ENCODE data around the gene FMN1.

FMN1 gene

DNA sequence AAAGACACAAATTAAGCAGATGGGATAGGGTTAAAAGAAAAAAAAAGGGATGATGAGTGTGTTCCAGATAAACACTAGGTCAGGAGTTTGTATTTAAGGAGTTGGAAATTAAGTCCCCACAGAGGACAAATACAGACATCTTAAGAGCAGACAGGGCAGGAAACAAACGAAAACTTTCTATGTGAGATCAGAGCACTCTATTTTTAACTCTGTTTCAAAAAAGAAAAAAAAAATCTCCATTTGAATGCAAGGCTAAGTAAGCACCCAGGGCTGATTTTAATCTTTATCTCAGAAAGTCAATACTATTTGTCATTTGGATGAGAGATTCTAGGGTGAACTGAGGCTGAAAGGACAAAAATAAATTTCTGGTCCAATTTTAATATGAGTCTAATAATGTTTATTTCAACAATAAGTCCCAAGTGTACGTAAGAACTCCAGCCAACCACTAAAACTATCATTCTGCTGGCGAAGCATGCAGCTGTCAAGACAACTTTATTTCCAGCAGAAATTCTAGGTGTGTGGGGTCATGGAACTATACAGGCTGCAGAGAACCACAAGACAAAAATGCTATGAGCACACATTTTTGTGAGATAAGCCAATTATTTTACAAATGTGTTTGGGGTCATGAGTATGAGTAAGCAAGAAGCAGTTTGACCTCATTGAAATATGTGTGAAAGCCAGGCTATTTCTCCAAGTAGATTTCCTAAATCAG is 186.1 kb downstream of the FMN1 start:
- DNase-seq = no peak

DNA sequence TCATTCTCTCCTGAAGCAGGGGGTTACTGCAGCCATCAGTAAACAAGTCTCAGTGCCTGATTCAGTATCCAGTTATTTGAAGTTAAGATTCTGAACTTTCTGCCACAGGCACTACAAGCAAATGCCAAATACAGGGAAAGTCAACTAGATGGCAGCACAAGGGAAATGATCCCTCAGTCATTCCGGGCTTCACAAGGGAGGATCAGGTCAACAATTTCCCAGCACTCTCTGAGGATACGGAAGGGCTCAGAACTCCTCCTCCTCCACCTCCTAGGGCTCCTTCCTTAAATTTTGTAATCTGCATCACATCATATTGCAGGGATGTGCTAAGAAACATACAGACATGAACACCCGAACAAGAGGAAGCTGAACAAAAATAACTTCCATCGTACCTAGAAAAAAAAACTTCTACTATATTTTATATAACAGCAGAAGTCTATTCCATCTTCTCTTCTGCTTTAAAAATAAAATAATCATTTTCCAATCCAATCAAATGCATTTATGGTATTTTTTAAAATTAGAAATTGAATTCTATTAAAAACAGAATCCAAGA is 187.1 kb downstream of the FMN1 start:
- DNase-seq = no peak

DNA sequence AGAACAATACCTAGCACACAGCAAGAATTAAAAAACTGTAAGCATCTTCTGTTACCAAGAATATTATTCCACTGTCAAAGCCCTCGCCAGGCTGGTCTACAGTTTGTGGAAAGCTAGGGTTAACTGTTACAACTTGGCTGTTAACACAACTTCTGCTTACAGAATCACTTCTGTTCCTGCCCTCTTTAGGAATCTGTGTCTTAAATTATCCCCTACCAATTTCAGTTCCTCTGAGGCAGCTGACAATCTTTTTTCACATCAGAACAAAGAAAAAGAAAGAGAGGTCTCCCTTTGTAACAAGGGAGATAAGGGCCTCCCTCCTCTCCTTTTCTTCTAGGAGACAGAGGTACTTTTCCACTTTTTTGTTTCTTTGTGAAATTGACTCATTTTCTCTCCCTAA is 188.9 kb downstream of the FMN1 start:
- no peak for DNase-seq

DNA sequence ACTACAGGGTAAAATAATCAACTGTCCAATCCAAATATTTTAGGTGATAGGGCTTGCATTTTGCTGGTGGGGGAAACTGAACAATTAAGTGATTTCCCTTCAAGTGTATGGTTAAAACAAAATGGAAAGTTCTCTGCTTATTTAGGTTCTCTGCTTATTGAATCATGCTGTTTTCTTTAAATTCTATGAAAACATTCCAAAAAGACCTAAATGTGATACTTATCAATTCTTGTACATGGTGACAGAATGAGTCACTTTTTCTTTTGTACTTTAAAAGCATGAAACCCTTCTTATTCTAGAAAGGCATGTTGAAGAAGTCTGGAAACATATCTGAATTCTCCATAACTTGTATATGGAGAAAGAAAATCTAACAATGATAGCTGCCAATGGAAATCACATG is 192.6 kb downstream of the FMN1 start:
- no peak for DNase-seq

DNA sequence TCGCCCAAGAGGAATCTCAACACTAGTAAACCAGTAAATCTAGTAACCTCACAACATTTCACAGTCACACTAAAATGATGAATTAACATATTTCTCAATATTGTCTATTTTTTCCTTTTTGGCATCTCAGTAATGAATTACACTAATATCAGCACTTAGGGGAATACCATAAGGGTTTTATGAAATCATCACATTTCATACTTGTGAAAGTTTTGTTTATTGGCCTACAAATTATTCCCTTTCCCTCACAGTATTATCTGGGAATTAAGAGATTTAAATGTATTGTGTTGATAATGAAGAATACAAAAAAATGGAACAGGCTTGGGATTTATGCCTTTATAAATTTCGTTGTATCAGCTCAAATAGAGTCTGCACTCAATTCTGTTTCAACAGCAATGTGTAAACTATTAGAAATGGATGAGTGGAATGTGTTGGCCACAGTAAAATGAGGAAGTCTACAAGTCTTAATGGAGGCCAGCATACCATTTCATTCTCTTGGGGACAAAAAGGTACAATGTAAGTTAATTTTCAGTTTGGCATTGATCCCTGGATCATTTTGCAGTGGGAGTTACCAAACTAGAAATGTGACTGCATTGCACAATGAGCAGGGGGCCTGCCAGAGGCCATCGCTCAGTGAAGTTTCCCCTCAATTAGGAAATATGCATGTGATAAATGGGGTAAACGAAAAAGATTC is 195.4 kb downstream of the FMN1 start:
- no peak for DNase-seq

DNA sequence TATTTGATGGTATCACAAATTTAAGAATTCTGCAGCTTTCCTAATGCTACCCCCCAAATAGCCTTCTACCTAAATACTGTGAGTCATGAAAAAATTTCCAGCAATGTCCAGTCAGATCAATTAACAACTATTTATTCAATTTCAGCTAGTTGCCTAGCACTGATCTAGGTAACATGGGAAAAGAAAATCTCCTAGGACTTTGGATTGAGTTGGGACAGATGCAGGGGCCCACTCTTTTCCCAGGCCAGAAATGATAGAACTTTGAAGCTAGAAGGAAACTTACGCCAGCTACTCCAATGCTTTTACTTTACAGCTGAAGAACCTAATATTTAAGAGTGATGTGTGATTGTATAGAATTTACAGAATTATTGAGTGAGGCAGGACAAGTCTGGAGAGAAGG is 196.3 kb downstream of the FMN1 start:
- DNase-seq = no peak

DNA sequence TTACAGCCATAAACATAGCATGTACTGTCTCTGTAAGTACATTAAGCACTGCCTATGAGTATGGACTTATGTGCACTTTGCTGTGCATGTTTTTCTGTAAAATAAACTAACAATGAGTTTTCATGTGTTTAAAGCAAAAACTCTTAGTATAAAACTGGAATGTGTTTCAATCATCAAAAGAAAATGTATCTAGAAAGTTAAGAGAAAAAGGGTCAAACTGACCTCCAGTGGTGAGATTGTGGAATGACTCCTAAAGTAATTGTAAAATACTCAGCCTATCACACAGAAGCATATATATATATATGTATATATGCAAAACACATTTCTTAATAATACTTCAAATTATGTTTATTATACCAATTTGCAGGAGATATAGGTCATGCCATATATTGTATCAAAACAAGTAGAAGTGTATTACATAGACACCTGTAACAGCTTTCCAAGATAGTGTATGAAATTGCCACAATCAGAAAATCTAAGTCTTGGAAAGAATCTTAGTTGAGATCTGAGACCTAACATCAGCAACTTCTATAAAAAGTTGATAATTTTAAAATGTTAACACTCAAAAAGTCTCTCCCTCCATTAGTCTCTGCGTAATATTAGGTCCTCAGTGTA is 199.6 kb downstream of the FMN1 start:
- DNase-seq = no peak

DNA sequence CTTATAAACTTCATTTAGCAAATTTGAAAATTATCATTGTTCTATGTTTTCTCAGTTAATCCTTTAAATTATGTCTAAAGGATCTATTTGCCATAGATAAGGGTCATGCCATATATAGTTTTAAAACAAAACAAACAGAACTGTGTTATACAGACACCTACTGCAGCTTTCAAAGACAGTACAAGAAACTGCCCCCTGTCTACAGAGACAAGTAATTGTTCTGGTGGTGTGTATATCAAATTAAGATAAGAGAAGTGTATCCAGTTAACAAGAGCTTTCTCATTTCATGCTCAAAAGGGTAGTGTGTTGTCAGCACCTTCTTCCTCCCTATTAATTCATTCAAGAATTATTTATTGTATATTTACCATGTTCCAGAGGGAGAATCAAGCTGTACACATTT is 201.2 kb downstream of the FMN1 start:
- no peak for DNase-seq

DNA sequence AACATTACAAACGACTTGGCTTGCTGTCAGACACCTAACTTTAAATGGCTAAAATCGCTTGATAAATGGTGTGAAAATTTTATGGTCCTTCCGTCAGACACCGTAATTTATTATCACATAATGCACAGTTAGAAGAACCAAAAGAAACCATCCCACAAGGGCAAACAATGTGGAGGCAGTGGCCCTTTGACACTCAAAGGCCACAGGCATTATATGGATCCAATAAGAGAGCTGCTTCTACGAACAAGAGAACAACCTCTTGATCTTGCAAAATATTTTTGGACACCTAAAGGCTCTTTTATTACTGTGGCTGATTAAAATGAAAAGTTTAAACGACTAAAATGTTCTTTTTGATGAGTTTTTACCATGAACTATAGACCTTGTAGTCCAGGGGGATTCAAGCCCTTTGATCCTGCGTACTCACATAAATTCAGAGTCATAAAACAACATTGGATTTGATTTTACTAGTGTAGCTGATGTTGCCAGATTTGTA is 202.8 kb downstream of the FMN1 start:
- no peak for DNase-seq

DNA sequence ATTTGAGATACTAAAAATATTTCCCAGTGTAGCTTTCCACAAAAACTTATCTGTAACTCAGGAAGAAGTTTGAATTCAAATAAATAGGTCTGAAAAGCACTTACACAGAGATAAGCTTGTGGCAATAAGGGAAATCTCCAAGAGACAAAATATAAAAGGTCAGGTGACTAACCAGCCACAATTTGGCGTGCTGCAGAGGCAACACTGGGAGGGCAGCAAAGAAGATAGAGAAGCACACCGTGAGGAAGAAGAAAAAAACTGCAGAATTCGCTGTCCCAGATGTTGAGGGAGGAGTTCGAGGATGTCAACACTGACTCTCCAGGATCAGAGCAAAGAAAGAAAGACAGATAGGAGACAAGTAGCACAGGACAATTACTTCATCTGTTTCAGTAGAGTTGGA is 204.4 kb downstream of the FMN1 start:
- DNase-seq = no peak

DNA sequence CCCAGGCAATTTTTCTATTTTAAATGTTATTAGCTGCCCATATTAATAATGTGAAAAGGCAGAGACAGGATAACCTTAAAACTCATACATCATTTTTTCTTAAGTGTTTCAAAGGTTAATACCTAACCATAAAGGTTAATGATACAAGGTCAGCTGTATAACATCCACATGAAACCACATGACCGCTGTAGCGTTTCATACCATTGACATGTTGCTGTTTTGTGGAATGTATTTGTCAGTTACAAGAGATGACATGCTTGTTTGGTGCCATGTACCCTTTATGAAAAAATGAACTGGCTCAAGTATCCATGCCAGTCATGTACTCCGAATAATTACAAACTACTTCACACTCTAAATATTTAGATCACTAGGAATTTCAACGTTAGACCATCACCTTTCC is 207.4 kb downstream of the FMN1 start:
- DNase-seq = no peak

DNA sequence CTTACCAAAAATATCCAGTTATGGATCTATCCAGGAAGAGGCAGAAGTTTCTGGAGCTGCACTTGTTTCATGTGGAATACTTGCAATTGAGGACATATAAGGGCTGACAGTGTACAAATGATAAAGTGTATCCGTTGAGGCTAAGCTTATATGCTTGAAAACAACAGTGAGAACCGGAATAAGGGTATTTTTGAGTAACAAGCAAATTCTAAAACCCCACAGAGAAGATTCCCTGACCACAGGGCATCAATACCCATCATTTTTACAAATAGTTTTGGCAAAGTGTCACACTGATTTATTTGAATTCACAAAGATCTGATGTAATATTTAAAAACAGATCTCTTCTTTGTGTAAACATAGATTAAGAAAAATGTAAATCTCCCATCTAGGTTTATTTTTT is 208.4 kb downstream of the FMN1 start:
- DNase-seq = no peak

DNA sequence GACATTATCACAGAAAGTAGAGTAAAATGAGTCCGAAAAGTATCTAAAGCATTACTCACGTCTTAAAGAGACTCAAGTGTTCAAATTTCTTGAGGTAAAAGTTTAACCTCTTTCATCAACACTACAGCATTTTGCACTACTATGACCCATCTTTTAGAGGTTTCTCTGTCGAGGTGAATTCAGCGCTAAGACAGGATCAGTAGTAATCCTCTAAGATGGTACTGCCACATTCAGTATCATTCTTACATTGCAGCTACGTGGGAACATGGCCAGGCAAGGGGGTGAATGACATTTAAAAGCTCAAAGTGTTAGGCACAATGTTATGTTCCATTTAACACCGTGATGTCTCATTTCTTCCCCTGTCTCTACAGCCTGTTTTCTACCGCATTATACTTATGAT is 210.8 kb downstream of the FMN1 start:
- no peak for DNase-seq

DNA sequence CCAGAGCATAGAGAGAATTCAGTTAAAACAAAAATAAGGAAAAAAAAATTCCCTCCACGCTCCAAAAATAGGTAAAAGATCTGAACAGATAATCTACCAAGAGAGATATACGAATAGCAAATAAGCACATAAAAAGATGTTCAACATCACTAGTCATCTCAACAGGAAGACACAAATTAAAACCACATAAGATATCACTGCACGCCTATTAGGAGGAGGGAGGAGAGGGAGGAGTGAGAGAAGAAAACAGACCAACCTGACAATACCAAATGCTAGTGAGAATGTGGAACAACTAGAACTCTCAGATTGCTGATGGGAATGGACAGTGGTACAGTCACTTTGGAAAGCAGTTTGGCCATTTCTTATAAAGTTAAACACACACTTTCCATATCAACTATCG is 212.5 kb downstream of the FMN1 start:
- no peak for DNase-seq

DNA sequence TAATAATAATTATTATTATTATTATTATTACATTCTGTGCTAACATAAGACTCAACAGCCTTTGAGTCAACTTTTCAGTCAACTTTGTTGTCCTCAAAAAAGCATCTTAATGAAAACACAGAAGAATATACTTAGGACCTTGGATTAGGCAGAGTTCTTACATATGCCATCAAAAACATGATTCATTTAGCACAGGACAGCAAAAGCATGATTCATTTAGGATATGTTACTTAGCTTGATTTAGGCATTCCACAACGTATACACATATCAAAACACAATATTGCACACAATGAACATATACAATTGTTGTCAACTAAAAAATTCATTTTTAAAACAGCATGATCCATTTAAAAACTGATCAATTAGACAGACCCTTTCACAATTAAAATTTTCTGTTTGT is 213.0 kb downstream of the FMN1 start:
- no peak for DNase-seq

DNA sequence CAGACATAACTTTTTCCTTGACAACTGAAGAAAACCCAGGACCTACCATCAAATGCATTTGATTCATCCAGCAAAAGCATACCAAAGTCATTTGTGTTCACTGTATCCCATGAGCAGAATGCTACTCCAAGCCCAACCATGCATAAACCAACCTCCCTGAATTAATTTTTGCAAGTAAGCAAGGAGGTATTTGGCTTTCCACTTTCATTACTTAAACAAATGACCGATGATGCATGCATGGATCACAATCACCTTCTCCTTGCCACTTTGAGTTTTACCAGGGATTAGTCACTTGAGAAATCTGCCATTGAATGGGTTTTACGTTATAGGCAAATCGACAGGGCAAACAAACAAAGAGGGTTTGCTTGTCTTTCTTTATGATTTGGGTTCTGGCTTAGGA is 214.8 kb downstream of the FMN1 start:
- DNase-seq = peak; percentile 82

DNA sequence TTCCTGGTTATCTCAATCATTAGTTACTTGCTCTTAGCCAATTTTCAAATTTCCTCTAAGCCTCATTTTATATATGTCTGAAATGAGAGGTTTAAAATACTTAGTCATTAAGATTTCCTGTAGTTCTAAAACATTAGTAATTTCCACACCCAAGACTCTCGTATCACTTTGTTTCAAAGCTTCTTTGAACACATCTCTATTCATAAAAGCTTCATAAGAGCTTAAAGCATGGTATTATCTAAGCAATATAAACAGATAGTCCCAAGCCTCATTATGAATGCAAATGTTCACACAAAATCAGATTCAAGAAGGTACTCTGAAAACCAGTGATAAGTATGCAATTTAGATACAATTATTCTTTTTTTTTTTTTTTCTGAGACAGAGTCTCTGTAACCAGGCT is 217.0 kb downstream of the FMN1 start:
- DNase-seq = no peak

DNA sequence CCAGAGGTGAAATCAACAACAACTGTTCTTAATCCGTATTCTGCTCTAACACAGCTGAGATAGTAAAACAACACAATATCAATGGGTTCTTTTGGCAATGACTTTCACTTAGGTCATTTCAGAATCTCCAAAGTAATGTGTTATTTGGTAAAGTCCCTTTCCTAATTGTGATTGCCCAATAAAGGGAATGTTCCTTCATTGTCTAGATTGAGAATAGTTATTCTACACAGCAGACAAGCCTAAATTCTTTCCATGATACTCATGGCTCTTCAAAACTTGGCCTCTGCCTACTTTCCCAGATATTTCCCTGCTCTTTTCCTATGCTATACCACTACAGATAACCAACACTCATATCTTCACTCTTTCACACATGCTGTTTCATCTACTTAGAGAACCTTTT is 219.8 kb downstream of the FMN1 start:
- no peak for DNase-seq

DNA sequence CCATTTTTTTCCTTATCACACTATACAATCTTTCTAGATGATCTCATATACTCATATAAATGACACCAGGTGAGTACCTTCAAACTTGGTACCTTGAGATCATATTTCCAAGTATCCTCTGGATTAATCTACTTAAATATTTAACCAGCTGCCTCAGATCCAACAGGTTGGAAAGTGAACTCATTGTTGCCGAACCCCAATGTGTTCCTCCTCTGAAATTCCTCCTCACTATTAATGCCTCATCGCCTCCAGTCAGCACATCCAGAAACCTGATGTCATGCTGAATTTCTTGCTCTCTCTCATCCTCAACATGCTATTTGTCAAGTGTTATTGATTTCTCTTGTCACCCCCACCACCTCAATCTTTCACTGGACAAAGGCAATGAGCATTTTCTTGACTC is 221.8 kb downstream of the FMN1 start:
- DNase-seq = no peak

DNA sequence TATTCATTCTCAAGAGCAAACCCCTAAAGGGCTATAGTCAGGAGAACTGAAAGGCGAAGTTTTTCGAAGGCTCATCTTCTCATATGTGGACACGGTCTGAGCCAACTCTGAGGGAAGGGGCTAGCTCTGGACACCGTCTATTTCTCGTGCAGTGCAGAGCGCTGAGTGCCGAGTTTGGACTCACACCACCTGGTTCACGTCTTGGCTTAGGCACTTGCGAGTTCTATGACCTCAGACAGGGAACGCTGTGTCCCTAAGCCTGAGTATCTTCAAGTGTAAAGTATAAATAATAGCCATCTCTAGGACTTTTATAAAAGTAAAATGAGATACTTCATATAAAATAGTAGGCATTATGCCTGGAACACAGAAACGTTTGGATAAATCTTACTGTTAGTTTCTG is 223.7 kb downstream of the FMN1 start:
- no peak for DNase-seq

DNA sequence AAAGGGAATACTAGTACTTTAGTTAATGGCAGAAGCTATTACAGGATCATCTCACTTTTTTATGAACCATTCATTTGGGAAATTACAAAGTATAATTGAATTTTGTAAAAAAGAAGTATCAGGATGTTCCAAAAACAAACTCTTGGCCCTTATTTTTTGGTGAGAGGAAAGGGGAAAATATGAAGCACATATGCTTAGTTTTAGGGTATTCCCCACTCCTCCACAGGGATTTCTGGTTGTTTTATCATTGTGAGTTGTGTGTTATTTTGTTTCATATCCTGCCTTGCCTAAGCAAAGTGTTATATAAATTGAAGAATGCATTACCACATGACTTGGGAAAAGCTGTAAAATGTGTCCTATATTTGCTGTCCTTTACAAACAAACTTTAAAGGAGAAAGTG is 227.0 kb downstream of the FMN1 start:
- DNase-seq = no peak

DNA sequence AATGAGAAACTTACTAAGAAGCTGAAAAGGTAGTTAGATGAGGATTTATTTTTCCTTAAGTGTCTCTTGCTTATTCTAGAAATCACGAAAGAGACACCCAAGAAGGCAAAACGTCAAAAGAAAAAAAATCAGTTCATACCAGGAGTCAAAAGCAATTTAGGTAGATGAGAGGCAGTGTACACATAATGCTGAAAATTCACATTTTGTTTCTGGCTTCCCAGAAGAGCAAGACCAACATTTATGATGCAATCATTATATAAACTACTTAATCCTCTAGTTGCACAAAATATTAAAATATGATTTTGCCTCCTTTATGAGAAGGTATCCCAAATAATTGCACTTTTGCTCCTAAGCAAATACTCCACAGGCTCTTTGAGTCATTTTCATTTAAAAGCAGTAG is 228.0 kb downstream of the FMN1 start:
- DNase-seq = no peak

DNA sequence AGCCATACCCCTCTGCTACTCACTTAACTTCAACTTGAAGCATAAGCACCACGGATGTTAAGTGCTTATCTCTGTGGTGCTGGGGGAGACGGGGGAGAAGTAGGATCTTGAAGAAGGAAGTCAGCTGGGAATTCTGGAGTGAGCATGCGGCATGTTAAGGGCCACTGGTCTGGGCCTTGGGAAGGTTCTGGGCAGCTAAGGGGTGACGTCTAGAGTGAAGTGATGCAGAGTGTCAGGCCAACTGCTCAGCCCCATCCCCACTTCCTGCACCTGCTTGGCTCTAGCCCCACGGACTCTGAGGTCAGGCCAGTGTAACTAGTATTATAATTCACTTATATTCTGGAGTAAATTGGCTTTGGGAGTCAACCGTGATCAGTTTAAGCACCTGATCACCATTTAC is 228.6 kb downstream of the FMN1 start:
- DNase-seq = no peak

DNA sequence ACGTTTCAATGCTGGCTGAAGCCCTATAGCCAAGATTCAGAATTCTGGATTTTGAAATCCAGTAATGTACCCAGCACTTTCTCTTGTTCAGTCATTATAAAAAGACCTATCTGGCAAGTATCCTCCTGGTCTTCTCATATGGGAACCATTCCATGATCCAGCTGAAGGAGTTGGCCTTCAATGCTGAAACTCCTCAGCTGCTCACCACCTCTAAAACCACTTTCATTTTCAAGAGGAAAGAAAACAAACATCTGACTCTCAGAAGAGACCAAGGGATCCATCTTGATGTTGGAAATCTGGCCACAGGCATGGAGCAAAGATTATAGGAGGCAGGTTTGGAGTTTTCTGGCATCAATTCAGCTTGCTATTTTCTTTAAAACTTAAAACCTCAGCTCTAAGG is 235.4 kb downstream of the FMN1 start:
- DNase-seq = no peak

Measured in amniotic stem cell (primary cell).